GM21515 (cell line): Measurements from ENCODE around the gene ARID5B.
"Not testable (repeated sequence)": the region's sequence is repeated elsewhere in the genome, so short reads cannot be mapped to it uniquely, and the experiment has no call there.

Experiments used
- ATAC-seq: cut with Tn5 transposase; IDR thresholded peaks from one replicate; pipeline ENCODE4 v1.9.1; 2021; ENCODE audit not compliant: unreplicated experiment

ARID5B gene

DNA sequence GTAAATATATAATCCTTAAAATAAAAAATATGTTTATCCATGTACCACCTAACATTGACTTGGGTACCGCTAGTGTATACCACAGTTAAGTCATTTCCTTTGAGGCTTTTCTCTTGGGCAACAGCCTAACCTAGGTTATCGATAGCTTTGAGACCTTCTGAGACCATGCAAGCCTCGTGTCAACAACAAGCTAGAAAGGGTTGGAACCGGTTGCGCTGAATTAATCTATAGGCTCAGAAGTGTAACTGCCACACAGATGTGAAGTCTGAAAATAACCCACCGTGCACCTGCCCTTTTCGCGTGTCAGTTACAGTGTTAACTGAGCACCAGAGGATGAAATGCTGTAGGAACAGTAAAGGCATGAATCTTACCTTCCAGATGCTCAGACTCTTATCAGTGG is 59.8 kb downstream of the ARID5B start:
- peak; percentile 77 for ATAC-seq

DNA sequence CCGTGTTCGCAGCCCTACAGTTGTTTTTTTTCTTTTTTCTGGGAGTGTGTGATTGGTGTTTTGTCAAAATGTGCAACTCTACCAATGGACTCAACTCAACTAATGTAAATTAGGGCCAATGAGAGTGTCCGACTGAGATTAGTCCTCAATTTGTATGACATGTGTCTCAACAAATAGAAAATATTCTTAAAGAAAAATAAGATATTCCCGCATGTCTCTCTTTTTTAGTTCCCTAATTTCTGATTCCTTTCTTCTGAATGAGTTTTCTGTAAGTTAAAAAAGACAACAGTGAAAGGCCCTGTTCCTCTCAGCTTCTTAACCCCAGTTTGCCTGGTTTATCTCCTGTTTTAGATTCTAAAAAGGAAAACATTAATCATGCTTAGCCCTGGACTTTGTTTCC is 61.5 kb downstream of the ARID5B start:
- no peak for ATAC-seq

- ATAC-seq, result no peak
Observed at GRCh38 chr10:61963669-61964058, 62.2 kb downstream of the ARID5B start.

DNA sequence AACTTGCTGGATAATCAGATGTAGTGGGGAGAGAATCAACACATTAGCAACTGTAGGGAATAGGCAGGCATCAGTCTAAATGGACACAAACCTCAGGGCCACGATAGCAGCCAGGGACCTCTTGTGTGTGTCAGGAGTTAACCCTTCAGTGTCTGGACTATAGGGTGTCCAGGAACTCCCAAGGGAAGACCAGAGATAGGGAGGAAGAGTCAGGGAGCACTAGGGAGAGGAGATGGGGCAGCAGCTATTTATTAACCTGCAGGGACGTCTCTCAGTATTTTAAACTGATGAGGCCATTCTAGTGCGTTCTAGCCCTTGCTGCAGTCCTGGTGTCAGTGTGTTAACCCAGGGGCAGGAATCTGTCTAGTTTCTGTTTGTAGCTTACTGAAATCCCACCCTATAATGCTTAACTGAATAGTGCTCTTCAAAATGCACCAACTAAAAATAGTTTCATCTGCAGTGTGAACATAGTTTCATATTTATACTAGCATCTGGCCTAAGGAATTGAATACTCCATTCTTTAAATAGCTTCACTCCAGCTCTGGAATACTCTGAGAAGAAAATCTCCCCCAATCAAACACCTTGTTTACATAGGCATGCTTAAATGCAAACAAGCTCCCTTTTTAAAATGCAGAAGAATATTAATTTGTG is 62.7 kb downstream of the ARID5B start:
- no peak for ATAC-seq

GRCh38 chr10:61964949-61965702 is 63.6 kb downstream of the ARID5B start:
- ATAC-seq, result no peak

DNA sequence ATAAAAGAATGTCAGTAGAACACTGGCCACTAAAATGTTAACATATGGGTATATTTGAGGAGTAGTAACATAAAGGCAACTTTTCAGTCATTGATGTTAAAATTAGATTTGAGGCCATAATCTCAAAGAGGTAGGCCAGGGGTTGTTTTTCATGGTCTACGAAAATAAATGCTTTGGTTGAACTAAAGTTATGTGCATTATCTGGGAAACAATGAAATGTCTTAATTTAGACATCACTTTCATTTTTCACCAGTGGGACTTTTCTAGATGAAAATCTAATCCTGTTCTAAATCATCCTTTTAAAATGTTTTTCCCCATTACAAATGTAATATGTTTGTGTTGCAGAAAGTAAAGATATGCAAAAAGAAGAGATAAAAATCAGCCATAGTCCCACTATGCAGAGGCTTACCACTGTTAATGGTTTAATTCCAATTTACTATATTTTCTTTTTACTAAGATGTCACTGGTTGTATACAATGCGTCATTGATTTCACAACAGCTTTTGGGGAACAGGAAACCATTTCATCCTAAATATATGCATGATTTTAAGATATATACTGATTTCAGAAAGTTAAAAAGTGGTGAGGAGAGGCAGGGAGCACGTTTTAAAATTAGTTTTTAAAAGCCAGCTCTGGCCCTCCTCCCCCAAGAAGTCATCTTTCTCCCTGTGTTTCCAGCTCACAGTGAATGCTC is 64.3 kb downstream of the ARID5B start:
- no peak for ATAC-seq

DNA sequence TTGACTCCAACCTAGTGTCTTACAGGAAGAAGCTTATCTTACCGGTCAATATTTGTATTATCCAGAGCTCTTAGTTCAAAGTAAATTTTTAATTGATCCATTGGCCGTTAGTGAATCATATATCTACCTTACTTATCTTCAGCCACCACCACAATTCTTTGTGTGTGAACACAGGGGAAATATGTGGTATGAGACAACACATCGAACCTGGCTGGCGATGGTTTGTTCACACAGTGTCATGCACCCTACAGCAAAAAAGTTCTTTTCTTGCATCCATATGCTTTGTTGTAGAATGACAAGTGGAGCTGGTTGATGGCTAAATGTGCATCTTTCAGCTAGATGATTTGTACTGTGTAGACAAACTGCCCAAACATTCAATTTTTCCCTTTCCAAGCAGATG is 65.8 kb downstream of the ARID5B start:
- no peak for ATAC-seq

GRCh38 chr10:61970182-61971002 is 68.9 kb downstream of the ARID5B start:
- no peak for ATAC-seq

DNA sequence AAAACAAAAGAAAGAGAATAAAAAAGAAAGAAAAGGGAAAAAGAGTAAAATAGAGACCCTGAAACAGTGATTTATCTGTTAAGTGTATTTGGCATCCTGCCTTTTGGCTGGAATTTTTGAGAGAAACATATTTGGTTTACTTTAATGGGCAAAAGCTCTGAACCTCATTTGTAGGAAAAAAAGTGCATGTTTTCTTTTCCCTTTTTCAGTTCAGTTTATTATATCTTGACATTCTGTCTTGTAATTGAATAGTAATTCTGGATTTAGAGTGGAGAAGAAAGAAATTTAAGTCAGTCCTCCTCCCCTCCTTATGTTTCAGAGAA is 69.5 kb downstream of the ARID5B start:
- no peak for ATAC-seq

DNA sequence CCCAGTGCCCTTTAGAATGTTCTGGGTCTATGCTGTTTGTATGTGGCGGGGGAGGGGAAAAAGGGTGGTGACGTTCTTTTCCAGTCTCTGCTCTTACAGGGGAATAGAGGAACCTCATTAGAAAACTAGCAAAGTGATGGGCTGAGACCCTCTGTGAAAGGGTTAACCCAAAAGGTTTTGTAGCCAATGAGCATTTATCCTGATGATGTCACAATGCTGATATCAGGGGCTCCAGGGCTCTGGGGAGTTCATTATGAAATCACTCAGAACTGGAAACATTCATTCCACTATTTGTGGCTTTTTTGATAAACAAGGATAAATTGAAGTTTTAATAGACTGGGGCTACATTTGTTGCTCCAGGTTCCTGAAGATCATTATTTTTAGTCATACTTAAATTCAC is 71.7 kb downstream of the ARID5B start:
- ATAC-seq, result no peak

GRCh38 chr10:61973906-61974305 is 72.4 kb downstream of the ARID5B start:
- no peak for ATAC-seq

DNA sequence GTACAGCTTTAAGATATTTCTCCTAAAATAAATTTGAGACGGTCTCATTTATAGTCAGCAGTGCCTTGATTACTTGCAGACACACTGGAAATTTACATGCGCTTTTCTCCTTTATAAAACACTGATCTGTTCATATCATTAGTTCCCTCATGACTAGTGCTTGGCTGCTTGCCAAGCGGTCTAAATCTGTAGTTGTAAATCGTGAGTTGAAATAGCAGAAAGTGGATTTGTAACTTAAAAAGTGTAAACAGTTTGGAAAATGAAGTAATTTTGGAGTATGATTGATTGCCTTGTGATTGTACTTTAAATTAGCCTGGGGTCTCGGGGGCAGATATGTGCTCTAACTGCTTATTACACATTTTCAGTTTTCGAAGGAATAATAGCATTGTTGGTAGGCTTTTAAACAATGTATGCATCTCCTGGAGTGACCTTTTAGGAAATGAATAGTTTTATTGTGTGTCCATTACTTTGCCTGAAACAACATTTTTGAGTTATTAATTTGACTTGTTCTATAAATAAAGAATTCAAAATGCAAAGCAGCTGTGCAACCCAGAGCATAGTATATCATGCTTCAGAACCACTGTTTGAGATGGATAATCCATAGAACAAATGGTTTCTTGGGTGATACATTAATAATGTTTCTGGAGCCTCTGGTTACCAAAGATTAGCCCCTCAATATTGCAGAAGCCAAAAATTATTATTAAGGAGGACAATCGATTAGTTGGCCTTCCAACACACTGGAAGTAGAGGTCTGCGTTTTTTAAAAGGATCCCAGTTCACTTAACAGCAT is 73.3 kb downstream of the ARID5B start:
- peak; percentile 27 for ATAC-seq

GRCh38 chr10:61975391-61975932 is 74.0 kb downstream of the ARID5B start:
- peak; percentile 89 for ATAC-seq

DNA sequence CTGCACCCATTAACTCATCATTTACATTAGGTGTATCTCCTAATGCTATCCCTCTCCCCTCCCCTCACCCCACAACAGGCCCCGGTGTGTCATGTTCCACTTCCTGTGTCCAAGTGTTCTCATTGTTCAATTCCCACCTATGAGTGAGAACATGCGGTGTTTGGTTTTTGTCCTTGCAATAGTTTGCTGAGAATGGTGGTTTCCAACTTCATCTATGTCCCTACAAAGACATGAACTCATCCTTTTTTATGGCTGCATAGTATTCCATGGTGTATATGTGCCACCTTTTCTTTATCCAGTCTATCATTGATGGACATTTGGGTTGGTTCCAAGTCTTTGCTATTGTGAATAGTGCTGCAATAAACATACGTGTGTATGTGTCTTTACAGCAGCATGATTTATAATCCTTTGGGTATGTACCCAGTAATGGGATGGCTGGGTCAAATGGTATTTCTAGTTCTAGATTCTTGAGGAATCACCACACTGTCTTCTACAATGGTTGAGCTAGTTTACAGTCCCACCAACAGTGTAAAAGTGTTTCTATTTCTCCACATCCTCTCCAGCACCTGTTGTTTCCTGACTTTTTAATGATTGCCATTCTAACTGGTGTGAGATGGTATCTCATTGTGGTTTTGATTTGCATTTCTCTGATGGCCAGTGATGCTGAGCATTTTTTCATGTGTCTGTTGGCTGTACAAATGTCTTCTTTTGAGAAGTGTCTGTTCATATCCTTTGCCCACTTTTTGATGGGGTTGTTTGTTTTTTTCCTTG is 75.6 kb downstream of the ARID5B start:
- not testable (repeated sequence) for ATAC-seq

- ATAC-seq, result no peak
Observed at GRCh38 chr10:61978965-61979364, 77.5 kb downstream of the ARID5B start.

DNA sequence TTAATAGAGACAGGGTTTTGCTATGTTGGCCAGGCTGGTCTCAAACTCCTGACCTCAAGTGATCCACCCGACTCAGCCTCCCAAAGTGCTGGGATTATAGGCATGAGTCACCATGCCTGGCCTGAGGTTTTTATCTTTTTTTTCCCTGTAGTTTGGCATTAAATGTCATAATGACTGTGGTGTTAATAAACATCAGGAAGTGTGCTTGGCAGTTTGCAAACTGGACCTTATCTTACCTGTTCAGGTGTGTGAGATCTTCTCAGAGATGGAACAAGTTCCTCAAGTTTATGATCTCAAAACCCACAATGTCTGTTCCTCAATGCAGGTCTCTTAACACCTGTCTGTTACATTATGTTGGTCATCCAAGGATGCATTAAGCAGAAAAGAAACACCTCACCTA is 80.0 kb downstream of the ARID5B start:
- no peak for ATAC-seq

DNA sequence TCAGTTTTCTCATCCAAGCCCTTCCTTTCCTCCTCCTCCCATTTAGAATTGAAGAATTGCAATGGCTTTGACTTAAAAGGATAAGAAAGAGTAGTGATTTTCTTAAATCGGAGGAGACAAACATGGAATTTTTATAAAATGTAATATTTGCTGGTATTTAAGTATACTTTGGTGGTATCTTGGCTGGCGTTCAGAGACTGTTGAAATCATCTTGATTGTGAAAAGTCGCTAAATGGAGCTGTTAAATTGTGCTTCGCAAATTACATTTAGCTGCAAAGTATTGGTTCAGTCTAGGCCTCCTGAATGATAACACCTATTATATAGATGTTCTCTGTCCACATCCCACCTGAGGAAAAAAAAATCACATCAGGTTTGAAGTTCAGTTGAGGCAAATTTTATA is 81.8 kb downstream of the ARID5B start:
- no peak for ATAC-seq

- no peak for ATAC-seq
Observed at GRCh38 chr10:61984803-61985418, 83.4 kb downstream of the ARID5B start.

DNA sequence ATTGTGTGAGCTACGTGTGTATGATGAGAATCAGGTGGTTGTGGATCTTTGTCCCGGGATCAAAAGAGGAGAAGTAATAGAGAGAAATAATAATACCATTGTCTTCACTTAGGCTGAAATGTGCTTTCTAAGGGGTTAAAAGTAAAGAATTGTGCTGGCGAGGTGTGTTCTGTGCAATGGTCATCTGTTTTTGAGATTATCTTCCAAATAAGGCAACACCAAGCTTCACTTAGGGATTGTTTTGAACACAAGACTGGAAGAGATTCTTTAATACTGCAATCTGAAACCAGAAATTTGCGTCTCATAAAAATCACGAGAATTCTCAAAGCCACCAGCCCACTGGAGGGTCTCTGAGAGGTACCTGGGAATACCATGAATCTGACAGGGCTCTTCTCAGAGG is 84.2 kb downstream of the ARID5B start:
- ATAC-seq, result no peak
